Measurements from ENCODE around the gene ACTR2.

DNA sequence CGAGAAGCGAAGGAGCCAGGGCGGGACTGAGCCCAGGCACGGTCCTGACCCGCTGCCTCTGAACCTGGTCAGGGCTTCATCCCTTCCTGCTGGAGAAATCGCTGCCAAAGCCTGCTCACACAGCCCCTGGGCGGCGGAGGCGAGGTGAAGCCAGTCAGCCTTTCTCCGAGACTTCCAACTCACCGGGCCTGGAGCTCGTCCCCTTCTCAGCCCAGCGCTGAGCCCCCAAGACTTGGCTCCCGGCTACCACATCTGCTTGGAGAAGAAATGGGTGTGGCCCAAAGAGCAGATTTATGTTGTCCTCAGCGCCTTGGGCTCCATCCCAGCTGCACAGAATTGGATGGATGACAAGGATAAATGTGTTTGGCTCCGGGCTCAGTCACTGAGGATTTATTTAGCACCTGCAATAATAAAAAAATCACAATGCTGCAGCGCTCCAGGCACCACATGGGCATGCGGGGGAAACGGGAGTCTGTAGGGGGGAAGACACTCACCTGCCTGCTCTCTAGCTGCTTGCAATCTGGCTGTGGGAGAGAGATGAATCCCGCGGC lies 64.9 kb downstream of the ACTR2 start:
- TF ChIP-seq, protein P1, sequence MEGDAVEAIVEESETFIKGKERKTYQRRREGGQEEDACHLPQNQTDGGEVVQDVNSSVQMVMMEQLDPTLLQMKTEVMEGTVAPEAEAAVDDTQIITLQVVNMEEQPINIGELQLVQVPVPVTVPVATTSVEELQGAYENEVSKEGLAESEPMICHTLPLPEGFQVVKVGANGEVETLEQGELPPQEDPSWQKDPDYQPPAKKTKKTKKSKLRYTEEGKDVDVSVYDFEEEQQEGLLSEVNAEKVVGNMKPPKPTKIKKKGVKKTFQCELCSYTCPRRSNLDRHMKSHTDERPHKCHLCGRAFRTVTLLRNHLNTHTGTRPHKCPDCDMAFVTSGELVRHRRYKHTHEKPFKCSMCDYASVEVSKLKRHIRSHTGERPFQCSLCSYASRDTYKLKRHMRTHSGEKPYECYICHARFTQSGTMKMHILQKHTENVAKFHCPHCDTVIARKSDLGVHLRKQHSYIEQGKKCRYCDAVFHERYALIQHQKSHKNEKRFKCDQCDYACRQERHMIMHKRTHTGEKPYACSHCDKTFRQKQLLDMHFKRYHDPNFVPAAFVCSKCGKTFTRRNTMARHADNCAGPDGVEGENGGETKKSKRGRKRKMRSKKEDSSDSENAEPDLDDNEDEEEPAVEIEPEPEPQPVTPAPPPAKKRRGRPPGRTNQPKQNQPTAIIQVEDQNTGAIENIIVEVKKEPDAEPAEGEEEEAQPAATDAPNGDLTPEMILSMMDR (conservative IDR thresholded peaks at IDR 0.05 in 1 of 2, IDR thresholded peaks at IDR 0.05 in 1 of 2; ENCODE audit: extremely low read depth in 1 of 2, insufficient read depth in 1 of 2, low read depth in 1 of 2, low read length in 2 of 2) = no peak
- TF ChIP-seq EZH2 (IDR thresholded peaks at IDR 0.05; ENCODE audit: borderline replicate concordance, low read length) = no peak

Measured in mammary epithelial cell (primary cell).